ENCODE results near the gene CLDN3.

DNA sequence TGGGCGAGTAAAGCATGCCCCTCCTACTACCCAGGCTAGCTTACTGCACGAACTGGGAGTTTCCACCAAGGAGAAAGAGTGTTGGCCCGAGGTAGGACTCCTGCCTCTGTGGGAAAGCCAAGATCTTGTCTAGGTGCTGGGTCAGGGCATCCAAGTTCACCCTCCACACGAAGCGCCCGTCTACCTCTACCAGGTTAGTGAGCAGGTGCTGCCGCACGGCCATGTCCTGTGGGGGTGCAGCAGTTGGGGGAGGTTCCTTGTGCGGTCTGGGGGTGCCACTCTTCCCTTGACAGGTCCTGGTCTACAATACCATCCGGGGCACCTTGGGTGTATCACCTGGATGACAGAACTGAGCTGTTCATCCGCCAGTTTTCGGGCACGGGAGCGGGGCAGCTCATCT, 33.2 kb downstream of the CLDN3 start:
- no peak for TF ChIP-seq POLR2A (IDR thresholded peaks at IDR 0.05)
- TF ChIP-seq, protein P1, sequence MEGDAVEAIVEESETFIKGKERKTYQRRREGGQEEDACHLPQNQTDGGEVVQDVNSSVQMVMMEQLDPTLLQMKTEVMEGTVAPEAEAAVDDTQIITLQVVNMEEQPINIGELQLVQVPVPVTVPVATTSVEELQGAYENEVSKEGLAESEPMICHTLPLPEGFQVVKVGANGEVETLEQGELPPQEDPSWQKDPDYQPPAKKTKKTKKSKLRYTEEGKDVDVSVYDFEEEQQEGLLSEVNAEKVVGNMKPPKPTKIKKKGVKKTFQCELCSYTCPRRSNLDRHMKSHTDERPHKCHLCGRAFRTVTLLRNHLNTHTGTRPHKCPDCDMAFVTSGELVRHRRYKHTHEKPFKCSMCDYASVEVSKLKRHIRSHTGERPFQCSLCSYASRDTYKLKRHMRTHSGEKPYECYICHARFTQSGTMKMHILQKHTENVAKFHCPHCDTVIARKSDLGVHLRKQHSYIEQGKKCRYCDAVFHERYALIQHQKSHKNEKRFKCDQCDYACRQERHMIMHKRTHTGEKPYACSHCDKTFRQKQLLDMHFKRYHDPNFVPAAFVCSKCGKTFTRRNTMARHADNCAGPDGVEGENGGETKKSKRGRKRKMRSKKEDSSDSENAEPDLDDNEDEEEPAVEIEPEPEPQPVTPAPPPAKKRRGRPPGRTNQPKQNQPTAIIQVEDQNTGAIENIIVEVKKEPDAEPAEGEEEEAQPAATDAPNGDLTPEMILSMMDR (IDR thresholded peaks at IDR 0.05) = no peak

All from heart left ventricle (tissue), 13 donors.